ENCODE measurements around the gene SLC44A2. TPM values are rescaled to one million over a fixed set of nuclear protein-coding genes. Genes with fewer than 3 reads are reported as not detected.

SLC44A2 gene
- total and polyA plus RNA-seq, 2 donors (not counting 1 experiment from before 2014, with no cell fraction given): 91.3 to 173 TPM

GRCh38 chr19:10655457-10656312 is 30.3 kb downstream of the SLC44A2 start:
- peak in 1 of 2 donors; percentile 42 for DNase-seq (ENCODE audit: low read depth in 2 of 2)

GRCh38 chr19:10660346-10660745 is 35.0 kb downstream of the SLC44A2 start:
- peak overlapping the region; percentile 16 for H3K27ac ChIP-seq (ENCODE audit: insufficient read depth, low read length)

More at GRCh38 chr19:10655457-10656312, 30.3 kb downstream of the SLC44A2 start:
- peak in 1 of 2 donors; percentile 16 for TF ChIP-seq CTCF (conservative IDR thresholded peaks at IDR 0.05 in 1 of 2, IDR thresholded peaks at IDR 0.05 in 1 of 2; ENCODE audit: low read depth in 1 of 2, low read length in 2 of 2)
- no peak for TF ChIP-seq EZH2 (IDR thresholded peaks at IDR 0.05; ENCODE audit: low read length, missing control alignments)
- H3K9ac ChIP-seq (ENCODE audit: insufficient read depth, low read length): peak overlapping the region; percentile 73
- H3K4me1 ChIP-seq (ENCODE audit: control insufficient read depth, extremely low read depth, insufficient read depth, low read length): peaks cover 2% of the 10 kb centered on the region
- no peak overlapping the region for H2AFZ ChIP-seq (ENCODE audit: low read length)
- H3K27me3 ChIP-seq (ENCODE audit: control insufficient read depth, insufficient read depth, low read length): no peaks in the 10 kb centered on the region
- H3K27ac ChIP-seq (ENCODE audit: insufficient read depth, low read length): peak overlapping the region; percentile 80
- peak overlapping the region; percentile 73 to 99 (median 92) for H3K4me3 ChIP-seq (replicated peaks in 1 of 4; ENCODE audit: control extremely low read depth in 1 of 4, insufficient read depth in 1 of 4, low read depth in 3 of 4, low read length in 4 of 4)
- H4K20me1 ChIP-seq (ENCODE audit: control insufficient read depth, extremely low read depth, insufficient read depth, low read length): peaks cover 3% of the 10 kb centered on the region
- peaks cover 68% of the 10 kb centered on the region for H3K79me2 ChIP-seq (ENCODE audit: control insufficient read depth, insufficient read depth, low read length)
- peak overlapping the region; percentile 99 for H3K4me2 ChIP-seq (ENCODE audit: extremely low read depth, insufficient read depth, low read length)
- H3K9me3 ChIP-seq (ENCODE audit: control insufficient read depth, insufficient read depth, low read depth, low read length): no peaks in the 10 kb centered on the region
- peaks cover 4% of the 10 kb centered on the region for H3K36me3 ChIP-seq (ENCODE audit: control insufficient read depth, insufficient read depth, low read length)

More at GRCh38 chr19:10660346-10660745, 35.0 kb downstream of the SLC44A2 start:
- Histone ChIP-seq H3K4me1 (ENCODE audit: control insufficient read depth, extremely low read depth, insufficient read depth, low read length) (peaks cover 7% of the 10 kb centered on the region), H3K9ac (ENCODE audit: insufficient read depth, low read length) (no peak overlapping the region), H3K79me2 (ENCODE audit: control insufficient read depth, insufficient read depth, low read length) (peaks cover 96% of the 10 kb centered on the region), H3K36me3 (ENCODE audit: control insufficient read depth, insufficient read depth, low read length) (peaks cover 2% of the 10 kb centered on the region), H3K9me3 (ENCODE audit: control insufficient read depth, insufficient read depth, low read depth, low read length) (no peaks in the 10 kb centered on the region), H2AFZ (ENCODE audit: low read length) (no peak overlapping the region), H4K20me1 (ENCODE audit: control insufficient read depth, extremely low read depth, insufficient read depth, low read length) (peaks cover 3% of the 10 kb centered on the region), H3K4me2 (ENCODE audit: extremely low read depth, insufficient read depth, low read length) (no peak overlapping the region), H3K27me3 (ENCODE audit: control insufficient read depth, insufficient read depth, low read length) (no peaks in the 10 kb centered on the region), H3K4me3 (replicated peaks in 1 of 4; ENCODE audit: control extremely low read depth in 1 of 4, insufficient read depth in 1 of 4, low read depth in 3 of 4, low read length in 4 of 4) (no peak overlapping the region)
- DNase-seq (ENCODE audit: low read depth in 2 of 2): no peak
- TF ChIP-seq EZH2 (IDR thresholded peaks at IDR 0.05; ENCODE audit: low read length, missing control alignments): no peak
- no peak for TF ChIP-seq CTCF (conservative IDR thresholded peaks at IDR 0.05 in 1 of 2, IDR thresholded peaks at IDR 0.05 in 1 of 2; ENCODE audit: low read depth in 1 of 2, low read length in 2 of 2)

Data from fibroblast of lung (primary cell).